BLaER1 (cell line): Measurements from ENCODE around the gene ZNF892.

Experiments used
- H3K27ac ChIP-seq: shearing (Covaris generic); formaldehyde crosslinking; 2 replicates; pipeline ENCODE4 v1.8.1; 2022
- H3K27me3 ChIP-seq: shearing (Covaris generic); formaldehyde crosslinking; 2 replicates; pipeline ENCODE4 v1.8.1; 2022
- H3K36me3 ChIP-seq: shearing (Covaris generic); formaldehyde crosslinking; 2 replicates; pipeline ENCODE4 v1.8.1; 2022
- H3K4me1 ChIP-seq: shearing (Covaris generic); formaldehyde crosslinking; 2 replicates; pipeline ENCODE4 v1.8.1; 2022
- H3K4me2 ChIP-seq: shearing (Covaris generic); formaldehyde crosslinking; 2 replicates; pipeline ENCODE4 v1.8.1; 2022
- H3K4me3 ChIP-seq: shearing (Covaris generic); formaldehyde crosslinking; 2 replicates; pipeline ENCODE4 v1.8.1; 2022
- H3K9ac ChIP-seq: shearing (Covaris generic); formaldehyde crosslinking; 2 replicates; pipeline ENCODE4 v1.8.1; 2022
- H3K9me3 ChIP-seq: shearing (Covaris generic); formaldehyde crosslinking; 2 replicates; pipeline ENCODE4 v1.8.1; 2022
- H4K20me1 ChIP-seq: shearing (Covaris generic); formaldehyde crosslinking; 2 replicates; pipeline ENCODE4 v1.8.1; 2022
- Cebpa-rat ChIP-seq: shearing (Covaris generic); IDR thresholded peaks from 2 replicates; pipeline ENCODE4 v1.8.1; 2022

Gene ZNF892

GRCh38 chr2:95207111-95207961, at the start of gene ZNF892:
TSS of gene ZNF892 (plus strand) at chr2:95207521. CDS start at chr2:95207816, 295 bp downstream.
- Histone ChIP-seq H3K9me3 (peaks cover 40% of the 10 kb centered on the region), H3K27me3 (no peaks in the 10 kb centered on the region), H3K4me1 (peaks cover 20% of the 10 kb centered on the region), H3K9ac (peak within 1 kb of the TSS; percentile 88), H3K4me3 (peak within 1 kb of the TSS; percentile 86), H3K36me3 (peaks cover 39% of the 10 kb centered on the region), H4K20me1 (no peaks in the 10 kb centered on the region), H3K27ac (peak within 1 kb of the TSS; percentile 83), H3K4me2 (peak within 1 kb of the TSS; percentile 85)
- no peak for TF ChIP-seq Cebpa-rat

- Histone ChIP-seq H3K9ac (peak overlapping the region; percentile 83), H3K36me3 (peaks cover 38% of the 10 kb centered on the region), H3K27ac (peak overlapping the region; percentile 83), H4K20me1 (no peaks in the 10 kb centered on the region), H3K9me3 (peaks cover 42% of the 10 kb centered on the region), H3K4me3 (peak overlapping the region; percentile 82), H3K27me3 (no peaks in the 10 kb centered on the region), H3K4me2 (peak overlapping the region; percentile 98), H3K4me1 (peaks cover 18% of the 10 kb centered on the region)
- no peak for TF ChIP-seq Cebpa-rat
Measured at GRCh38 chr2:95158441-95158840, 48.9 kb upstream of the ZNF892 start.

GRCh38 chr2:95158891-95159619, 48.3 kb upstream of the ZNF892 start:
- H4K20me1 ChIP-seq: no peaks in the 10 kb centered on the region
- peak overlapping the region; percentile 83 for H3K27ac ChIP-seq
- peaks cover 24% of the 10 kb centered on the region for H3K4me1 ChIP-seq
- no peaks in the 10 kb centered on the region for H3K27me3 ChIP-seq
- no peak for TF ChIP-seq Cebpa-rat
- peak overlapping the region; percentile 83 for H3K9ac ChIP-seq
- peaks cover 37% of the 10 kb centered on the region for H3K9me3 ChIP-seq
- peaks cover 32% of the 10 kb centered on the region for H3K36me3 ChIP-seq
- peak overlapping the region; percentile 82 for H3K4me3 ChIP-seq
- peak overlapping the region; percentile 98 for H3K4me2 ChIP-seq

- Histone ChIP-seq H3K4me1 (peaks cover 32% of the 10 kb centered on the region), H4K20me1 (no peaks in the 10 kb centered on the region), H3K4me3 (peak within 1 kb of the TSS; percentile 82), H3K4me2 (peak within 1 kb of the TSS; percentile 98), H3K27me3 (no peaks in the 10 kb centered on the region), H3K36me3 (peaks cover 24% of the 10 kb centered on the region), H3K9ac (peak within 1 kb of the TSS; percentile 83), H3K27ac (peak within 1 kb of the TSS; percentile 83), H3K9me3 (peaks cover 29% of the 10 kb centered on the region)
- no peak for TF ChIP-seq Cebpa-rat
Measured at GRCh38 chr2:95159690-95160449, 47.5 kb upstream of the ZNF892 start, which contains the start of gene ZNF514. TSS of gene ZNF514 (minus strand) at chr2:95159848. CDS start at chr2:95153253, 6,595 bp downstream.

- H3K27me3 ChIP-seq: no peaks in the 10 kb centered on the region
- peak overlapping the region; percentile 92 for H3K27ac ChIP-seq
- peak overlapping the region; percentile 92 for H3K4me2 ChIP-seq
- H3K4me1 ChIP-seq: peaks cover 26% of the 10 kb centered on the region
- H3K9ac ChIP-seq: peak overlapping the region; percentile 91
- H3K4me3 ChIP-seq: peak overlapping the region; percentile 81
- H3K36me3 ChIP-seq: no peaks in the 10 kb centered on the region
- no peaks in the 10 kb centered on the region for H4K20me1 ChIP-seq
- no peak for TF ChIP-seq Cebpa-rat
- H3K9me3 ChIP-seq: no peaks in the 10 kb centered on the region
Measured at GRCh38 chr2:95165030-95165370, 42.3 kb upstream of the ZNF892 start.

GRCh38 chr2:95165371-95166064, 41.8 kb upstream of the ZNF892 start, which contains the start of gene ZNF2:
TSS of gene ZNF2 (plus strand) at chr2:95165809. CDS start at chr2:95176227, 10,418 bp downstream.
- H3K4me3 ChIP-seq: peak within 1 kb of the TSS; percentile 81
- H3K4me1 ChIP-seq: peaks cover 25% of the 10 kb centered on the region
- H4K20me1 ChIP-seq: no peaks in the 10 kb centered on the region
- peak within 1 kb of the TSS; percentile 92 for H3K27ac ChIP-seq
- no peak for TF ChIP-seq Cebpa-rat
- H3K27me3 ChIP-seq: no peaks in the 10 kb centered on the region
- H3K4me2 ChIP-seq: peak within 1 kb of the TSS; percentile 92
- no peaks in the 10 kb centered on the region for H3K9me3 ChIP-seq
- no peaks in the 10 kb centered on the region for H3K36me3 ChIP-seq
- H3K9ac ChIP-seq: peak within 1 kb of the TSS; percentile 91

- Histone ChIP-seq H3K4me1 (peaks cover 25% of the 10 kb centered on the region), H3K9ac (peak overlapping the region; percentile 91), H4K20me1 (no peaks in the 10 kb centered on the region), H3K36me3 (no peaks in the 10 kb centered on the region), H3K4me3 (peak overlapping the region; percentile 81), H3K27me3 (no peaks in the 10 kb centered on the region), H3K27ac (peak overlapping the region; percentile 92), H3K4me2 (peak overlapping the region; percentile 91), H3K9me3 (no peaks in the 10 kb centered on the region)
- no peak for TF ChIP-seq Cebpa-rat
Measured at GRCh38 chr2:95166065-95166763, 41.1 kb upstream of the ZNF892 start.

- Histone ChIP-seq H3K4me2 (no peak overlapping the region), H3K9ac (no peak overlapping the region), H3K9me3 (no peaks in the 10 kb centered on the region), H3K27ac (no peak overlapping the region), H3K4me3 (no peak overlapping the region), H4K20me1 (no peaks in the 10 kb centered on the region), H3K27me3 (no peaks in the 10 kb centered on the region), H3K4me1 (0 out of 2 replicates have a peak, but pooled peaks cover 9% of the 10 kb centered on the region), H3K36me3 (0 out of 2 replicates have a peak, but pooled peaks cover 7% of the 10 kb centered on the region)
- TF ChIP-seq Cebpa-rat: no peak
Measured at GRCh38 chr2:95171902-95172301, 35.4 kb upstream of the ZNF892 start.
